ENCODE results near the gene PPP2R5C. TPM values are rescaled to one million over a fixed set of nuclear protein-coding genes. Genes with fewer than 3 reads are reported as not detected.

The PPP2R5C gene
- total RNA-seq, 1 experiment from 2014 or later: 80.3 TPM

- in situ Hi-C loops (cut with HindIII; ENCODE audit: low pct_unique_long_range_greater_than_20kb, low sequenced_read_pairs): no loop called here
- DNase-seq (ENCODE audit: low read depth, low spot score) (no peak), ATAC-seq (peak; percentile 55)
- Histone ChIP-seq H3K4me3 (ENCODE audit: low read depth in 2 of 2, low read length in 2 of 2) (peak overlapping the region in 1 of 2 experiments; percentile 17; a peak in 2 of 4 replicates), H3K27ac (ENCODE audit: low read length) (peak overlapping the region; percentile 97), H3K9me3 (ENCODE audit: control insufficient read depth, insufficient read depth, low read depth, low read length) (no peaks in the 10 kb centered on the region), H3K4me1 (ENCODE audit: control insufficient read depth, insufficient read depth, low read length) (peaks cover 19% of the 10 kb centered on the region), H3K36me3 (ENCODE audit: control insufficient read depth, insufficient read depth, low read length) (peaks cover 6% of the 10 kb centered on the region; the same call in 1 of the 2 replicates), H3K27me3 (ENCODE audit: control insufficient read depth, insufficient read depth, low read length) (no peaks in the 10 kb centered on the region)
- intact Hi-C loops (cut with micrococcal nuclease; ENCODE audit: unreplicated experiment): no loop called here
- no TSS peak for BruUV-seq (replicated peaks)
- no peak for TF ChIP-seq SIN3A (IDR thresholded peaks at IDR 0.05; ENCODE audit: borderline replicate concordance, insufficient read depth, low read depth, low read length)
- peak; percentile 36 for TF ChIP-seq CTCF (IDR thresholded peaks at IDR 0.05)
- TF ChIP-seq, protein P1, sequence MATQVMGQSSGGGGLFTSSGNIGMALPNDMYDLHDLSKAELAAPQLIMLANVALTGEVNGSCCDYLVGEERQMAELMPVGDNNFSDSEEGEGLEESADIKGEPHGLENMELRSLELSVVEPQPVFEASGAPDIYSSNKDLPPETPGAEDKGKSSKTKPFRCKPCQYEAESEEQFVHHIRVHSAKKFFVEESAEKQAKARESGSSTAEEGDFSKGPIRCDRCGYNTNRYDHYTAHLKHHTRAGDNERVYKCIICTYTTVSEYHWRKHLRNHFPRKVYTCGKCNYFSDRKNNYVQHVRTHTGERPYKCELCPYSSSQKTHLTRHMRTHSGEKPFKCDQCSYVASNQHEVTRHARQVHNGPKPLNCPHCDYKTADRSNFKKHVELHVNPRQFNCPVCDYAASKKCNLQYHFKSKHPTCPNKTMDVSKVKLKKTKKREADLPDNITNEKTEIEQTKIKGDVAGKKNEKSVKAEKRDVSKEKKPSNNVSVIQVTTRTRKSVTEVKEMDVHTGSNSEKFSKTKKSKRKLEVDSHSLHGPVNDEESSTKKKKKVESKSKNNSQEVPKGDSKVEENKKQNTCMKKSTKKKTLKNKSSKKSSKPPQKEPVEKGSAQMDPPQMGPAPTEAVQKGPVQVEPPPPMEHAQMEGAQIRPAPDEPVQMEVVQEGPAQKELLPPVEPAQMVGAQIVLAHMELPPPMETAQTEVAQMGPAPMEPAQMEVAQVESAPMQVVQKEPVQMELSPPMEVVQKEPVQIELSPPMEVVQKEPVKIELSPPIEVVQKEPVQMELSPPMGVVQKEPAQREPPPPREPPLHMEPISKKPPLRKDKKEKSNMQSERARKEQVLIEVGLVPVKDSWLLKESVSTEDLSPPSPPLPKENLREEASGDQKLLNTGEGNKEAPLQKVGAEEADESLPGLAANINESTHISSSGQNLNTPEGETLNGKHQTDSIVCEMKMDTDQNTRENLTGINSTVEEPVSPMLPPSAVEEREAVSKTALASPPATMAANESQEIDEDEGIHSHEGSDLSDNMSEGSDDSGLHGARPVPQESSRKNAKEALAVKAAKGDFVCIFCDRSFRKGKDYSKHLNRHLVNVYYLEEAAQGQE (IDR thresholded peaks at IDR 0.05; ENCODE audit: insufficient read depth in 1 of 2, low read depth in 2 of 2, low read length in 1 of 2): no peak
- ChIA-PET POLR2A (interaction anchor here (0.5 kb wide), 1 partner anchor 43 kb away, joined by 4 read pairs; no protein-coding TSS in a partner anchor), CTCF (no interaction called here)
These were observed 46.6 kb downstream of the PPP2R5C start for GRCh38 chr14:101808020-101808641.

- ChIA-PET POLR2A (interaction anchor here (0.5 to 1.0 kb wide), 9 partner anchors 12 to 144 kb away, joined by 3 to 8 read pairs (median 5); no protein-coding TSS in a partner anchor), CTCF (interaction anchor here (0.6 to 0.7 kb wide), 2 partner anchors 181 to 219 kb away, joined by 4 to 8 read pairs; no protein-coding TSS in a partner anchor)
- Histone ChIP-seq H3K27me3 (ENCODE audit: control insufficient read depth, insufficient read depth, low read length) (no peaks in the 10 kb centered on the region), H3K4me3 (ENCODE audit: low read depth in 2 of 2, low read length in 2 of 2) (peak overlapping the region; percentile 89 to 98), H3K9me3 (ENCODE audit: control insufficient read depth, insufficient read depth, low read depth, low read length) (no peaks in the 10 kb centered on the region), H3K36me3 (ENCODE audit: control insufficient read depth, insufficient read depth, low read length) (peaks cover 6% of the 10 kb centered on the region; the same call in 1 of the 2 replicates), H3K4me1 (ENCODE audit: control insufficient read depth, insufficient read depth, low read length) (peaks cover 27% of the 10 kb centered on the region), H3K27ac (ENCODE audit: low read length) (peak overlapping the region; percentile 97)
- TF ChIP-seq SIN3A (IDR thresholded peaks at IDR 0.05; ENCODE audit: borderline replicate concordance, insufficient read depth, low read depth, low read length): no peak
- ATAC-seq: no peak
- BruUV-seq (replicated peaks): TSS peak; percentile 92
- in situ Hi-C loops (cut with HindIII; ENCODE audit: low pct_unique_long_range_greater_than_20kb, low sequenced_read_pairs) (no loop called here), intact Hi-C loops (cut with micrococcal nuclease; ENCODE audit: unreplicated experiment) (no loop called here)
- DNase-seq (ENCODE audit: low read depth, low spot score): no peak
These were observed 47.6 kb downstream of the PPP2R5C start for GRCh38 chr14:101808894-101809670.
